Esophagus squamous epithelium (tissue), 5 donors: ENCODE data around the gene FBXW5. TPM values are rescaled to one million over a fixed set of nuclear protein-coding genes. Genes with fewer than 3 reads are reported as not detected.

Source experiments
- DNase-seq: peaks from one replicate; lab custom pipeline; 2025; lab: John Stamatoyannopoulos, UW
- H3K27ac ChIP-seq, 4 donors: fragments of 200-600 bp; sonication (generic); one replicate each; pipeline ENCODE4 v1.5.1; 2016 to 2019; ENCODE audit warnings: mild to moderate bottlenecking in 1 of 4
- H3K27me3 ChIP-seq, 4 donors: fragments of 200-600 bp; sonication (generic); 1 replicate in 3 of 4; 2 replicates in 1 of 4; pipeline versions ENCODE4 v1.5.1 to v1.6.0; 2017 to 2021; ENCODE audit warnings: antibody characterized with exemption in 1 of 4
- H3K36me3 ChIP-seq, 3 donors: fragments of 200-600 bp; sonication (generic); one replicate each; pipeline ENCODE4 v1.5.1; 2016 to 2019
- H3K4me1 ChIP-seq, 3 donors: fragments of 200-600 bp; sonication (generic); one replicate each; pipeline ENCODE4 v1.5.1; 2017 to 2019
- H3K4me3 ChIP-seq, 4 donors: fragments of 200-600 bp; sonication (generic); 1 replicate in 3 of 4; 2 replicates in 1 of 4; pipeline ENCODE4 v1.5.1; 2016 to 2019; ENCODE audit warnings: mild to moderate bottlenecking in 2 of 4, moderate library complexity in 1 of 4
- H3K9me3 ChIP-seq, 3 donors: fragments of 200-600 bp; sonication (generic); one replicate each; pipeline ENCODE4 v1.5.1; 2016 to 2019
- CTCF ChIP-seq, 6 experiments: fragments of 450-650 bp in 4 of 6; fragments of 200-600 bp in 2 of 6; sonication (generic) in 2 of 6; IDR thresholded peaks; one replicate each; pipeline ENCODE4 v1.5.1; 2016 to 2019; ENCODE audit warnings: antibody characterized with exemption in 6 of 6, mild to moderate bottlenecking in 4 of 6, moderate library complexity in 4 of 6
- POLR2A ChIP-seq, 4 donors: fragments of 450-650 bp; IDR thresholded peaks; one replicate each; pipeline ENCODE4 v1.6.1; 2017; ENCODE audit warnings: antibody characterized with exemption in 4 of 4, mild to moderate bottlenecking in 4 of 4, moderate library complexity in 3 of 4
- WGBS, 2 donors: methylation state at CpG; one replicate each; pipeline ENCODE4 v1.1.5; 2018; 5-methylcytosine and 5-hydroxymethylcytosine counted together
- intact Hi-C: fragments of 100-400 bp; cut with DNase I; formaldehyde crosslinking; loops from one replicate; pipeline ENCODE4 v1.15.0; 2022
- total RNA-seq, 4 donors: library from RNA; depleted of rRNA; stranded (reverse); fragments of >200 nt; gene quantifications; one replicate each; pipeline ENCODE4 v1.1.0, GENCODE V29; 2016
- donor health status: DM: yes; HTN: yes; CAD: no.

The FBXW5 gene
- total RNA-seq, 4 donors from 2014 or later = 146 to 210 (median 163) TPM

GRCh38 chr9:136978073-136978864 lies 33.7 kb upstream of the FBXW5 start:
- H3K27me3 ChIP-seq = peaks cover 0 to 19% (median 0%) of the 10 kb centered on the region in 4 donors
- no peak for DNase-seq
- H3K4me1 ChIP-seq = peaks cover 13 to 61% (median 23%) of the 10 kb centered on the region in 3 donors
- peak overlapping the region; percentile 43 to 82 (median 72) for H3K27ac ChIP-seq
- WGBS, 2 donors = no CpG with 5 or more reads among the region's 78 CpGs
- TF ChIP-seq CTCF (IDR thresholded peaks at IDR 0.05) (no peak), POLR2A (IDR thresholded peaks at IDR 0.05) (peak in 1 of 4 donors; percentile 12)
- H3K9me3 ChIP-seq = no peaks in the 10 kb centered on the region
- no peaks in the 10 kb centered on the region for H3K36me3 ChIP-seq
- intact Hi-C loops = no loop called here
- peak overlapping the region; percentile 27 to 71 (median 47) for H3K4me3 ChIP-seq

GRCh38 chr9:136977649-136978072 lies 33.1 kb upstream of the FBXW5 start:
- H3K4me3 ChIP-seq = peak overlapping the region; percentile 27 to 71 (median 47)
- WGBS, 2 donors = no CpG with 5 or more reads among the region's 33 CpGs
- H3K27ac ChIP-seq = peak overlapping the region; percentile 43 to 82 (median 72)
- peaks cover 13 to 61% (median 23%) of the 10 kb centered on the region in 3 donors for H3K4me1 ChIP-seq
- TF ChIP-seq CTCF (IDR thresholded peaks at IDR 0.05) = no peak
- TF ChIP-seq POLR2A (IDR thresholded peaks at IDR 0.05) = no peak
- DNase-seq = no peak
- peaks cover 0 to 13% (median 0%) of the 10 kb centered on the region in 4 donors for H3K27me3 ChIP-seq
- no peaks in the 10 kb centered on the region for H3K36me3 ChIP-seq
- intact Hi-C loops = no loop called here
- H3K9me3 ChIP-seq = no peaks in the 10 kb centered on the region

- DNase-seq = no peak
- Histone ChIP-seq H3K9me3 (no peaks in the 10 kb centered on the region), H3K27ac (peak within 1 kb of the TSS; percentile 43 to 82 (median 72)), H3K36me3 (no peaks in the 10 kb centered on the region), H3K27me3 (peaks cover 0 to 9% (median 0%) of the 10 kb centered on the region in 4 donors), H3K4me1 (peaks cover 13 to 61% (median 23%) of the 10 kb centered on the region in 3 donors), H3K4me3 (peak within 1 kb of the TSS; percentile 27 to 71 (median 47))
- intact Hi-C loops = no loop called here
- WGBS, 2 donors = 46 to 87% methylated on average over 3 to 6 of the region's 10 CpGs
- peak in 1 of 4 donors; percentile 28 for TF ChIP-seq POLR2A (IDR thresholded peaks at IDR 0.05)
- TF ChIP-seq CTCF (IDR thresholded peaks at IDR 0.05) = no peak
Observed at GRCh38 chr9:136977223-136977622, 32.7 kb upstream of the FBXW5 start, which contains the start of gene PTGDS. Gene PTGDS (plus strand): TSS chr9:136977504. CDS start chr9:136977579, 75 bp downstream.

GRCh38 chr9:136975644-136976043 lies 31.1 kb upstream of the FBXW5 start:
- no peaks in the 10 kb centered on the region for H3K9me3 ChIP-seq
- H3K4me1 ChIP-seq = peaks cover 13 to 56% (median 23%) of the 10 kb centered on the region in 3 donors
- intact Hi-C loops = no loop called here
- H3K36me3 ChIP-seq = no peaks in the 10 kb centered on the region
- H3K27me3 ChIP-seq = peaks cover 0 to 8% (median 0%) of the 10 kb centered on the region in 4 donors
- WGBS, 2 donors = 51 to 82% methylated on average over 6 to 11 of the region's 14 CpGs
- no peak for DNase-seq
- TF ChIP-seq POLR2A (IDR thresholded peaks at IDR 0.05) (no peak), CTCF (IDR thresholded peaks at IDR 0.05) (peak in 2 of 6 experiments; percentile 15 to 40)
- peak overlapping the region; percentile 39 to 82 (median 70) for H3K27ac ChIP-seq
- H3K4me3 ChIP-seq = peak overlapping the region in 1 of 4 donors; percentile 7
